GM23338 (cell line): Measurements from ENCODE around the gene GBF1. TPM values are rescaled to one million over a fixed set of nuclear protein-coding genes. Genes with fewer than 3 reads are reported as not detected.
A peak's percentile ranks its signal among the peaks of the same experiment; 100 is the strongest.

Experiments used
- ATAC-seq: fragments of 200-7000 bp; cut with Tn5 transposase; 3 replicates; pipeline ENCODE4 v1.9.1; 2020
- DNase-seq: peaks from one replicate; pipeline ENCODE4 v3.0.0-alpha.2; 2015; ENCODE audit warnings: low spot score
- H2AFZ ChIP-seq: fragments of 200-600 bp; sonication (generic); 2 replicates; pipeline ENCODE4 v1.8.0; 2016; ENCODE audit warnings: antibody characterized with exemption, mild to moderate bottlenecking, moderate library complexity
- H3F3A ChIP-seq: fragments of 200-600 bp; sonication (generic); replicated peaks from 2 replicates; pipeline ENCODE4 v1.8.0; 2017; ENCODE audit warnings: antibody characterized with exemption, mixed run types, low read depth
- H3K27ac ChIP-seq: fragments of 200-600 bp; sonication (generic); 2 replicates; pipeline ENCODE4 v1.6.1; 2016; ENCODE audit warnings: low read depth
- H3K27me3 ChIP-seq: fragments of 200-600 bp; sonication (generic); 2 replicates; pipeline ENCODE4 v1.8.0; 2016; ENCODE audit warnings: mild to moderate bottlenecking, mixed run types, moderate library complexity; ENCODE audit not compliant: insufficient read depth
- H3K36me3 ChIP-seq: fragments of 200-600 bp; sonication (generic); 2 replicates; pipeline ENCODE4 v1.8.0; 2016; ENCODE audit warnings: mild to moderate bottlenecking; ENCODE audit not compliant: insufficient read depth
- H3K4me1 ChIP-seq: fragments of 200-600 bp; sonication (generic); 2 replicates; pipeline ENCODE4 v1.8.0; 2016; ENCODE audit warnings: mild to moderate bottlenecking, moderate library complexity; ENCODE audit not compliant: insufficient read depth
- H3K4me2 ChIP-seq: fragments of 200-600 bp; sonication (generic); 2 replicates; pipeline ENCODE4 v1.7.1; 2017; ENCODE audit warnings: mixed run types
- H3K4me3 ChIP-seq: fragments of 200-600 bp; sonication (generic); 2 replicates; pipeline ENCODE4 v1.6.1; 2016; ENCODE audit warnings: mixed run types
- H3K79me2 ChIP-seq: fragments of 200-600 bp; sonication (generic); replicated peaks from 2 replicates; pipeline ENCODE4 v1.8.0; 2017; ENCODE audit warnings: mild to moderate bottlenecking; ENCODE audit not compliant: insufficient read depth
- H3K9me2 ChIP-seq: fragments of 200-600 bp; sonication (generic); 2 replicates; pipeline ENCODE4 v1.8.0; 2017; ENCODE audit not compliant: insufficient read depth
- H4K20me1 ChIP-seq: fragments of 200-600 bp; sonication (generic); replicated peaks from 2 replicates; pipeline ENCODE4 v1.8.0; 2017; ENCODE audit warnings: mild to moderate bottlenecking; ENCODE audit not compliant: insufficient read depth
- H3K27ac Mint-ChIP-seq: 2 replicates; pipeline ENCODE4 v1.8.0; 2020; ENCODE audit warnings: inconsistent platforms, mild to moderate bottlenecking, moderate library complexity, mixed read lengths
- H3K27me3 Mint-ChIP-seq: 3 replicates; pipeline ENCODE4 v1.8.0; 2022; ENCODE audit warnings: low read depth, mild to moderate bottlenecking, moderate library complexity, mixed read lengths, inconsistent platforms; ENCODE audit not compliant: insufficient read depth, poor library complexity
- H3K36me3 Mint-ChIP-seq: 3 replicates; pipeline ENCODE4 v1.8.0; 2021; ENCODE audit warnings: low read depth, mild to moderate bottlenecking, inconsistent platforms, moderate library complexity, mixed read lengths
- H3K4me1 Mint-ChIP-seq: 3 replicates; pipeline ENCODE4 v1.8.0; 2020; ENCODE audit warnings: mild to moderate bottlenecking, inconsistent platforms, mixed read lengths
- H3K4me3 Mint-ChIP-seq: 3 replicates; pipeline ENCODE4 v1.8.0; 2021; ENCODE audit warnings: moderate library complexity, mild to moderate bottlenecking, inconsistent platforms, mixed read lengths
- H3K9me3 Mint-ChIP-seq: 3 replicates; pipeline ENCODE4 v1.8.0; 2020; ENCODE audit warnings: moderate library complexity, mild to moderate bottlenecking, inconsistent platforms, mixed read lengths
- CREB1 ChIP-seq: fragments of 250-450 bp; sonication (Bioruptor Pico); IDR thresholded peaks from 2 replicates; pipeline ENCODE4 v1.5.0; 2020; ENCODE audit warnings: low read depth, mild to moderate bottlenecking, moderate library complexity
- CTCF ChIP-seq, 2 experiments: fragments of 200-600 bp in 1 of 2; sonication (generic) in 1 of 2; conservative IDR thresholded peaks; 2 replicates each; pipeline versions ENCODE4 v1.5.1 to v1.6.1; 2016 to 2017; ENCODE audit warnings: antibody characterized with exemption in 2 of 2, low read depth in 2 of 2, mild to moderate bottlenecking in 2 of 2, moderate library complexity in 1 of 2
- ETS1 ChIP-seq: IDR thresholded peaks from 2 replicates; pipeline ENCODE4 v1.6.1; 2016; ENCODE audit warnings: antibody characterized with exemption
- EZH2 ChIP-seq: fragments of 200-600 bp; sonication (generic); IDR thresholded peaks from one replicate; pipeline ENCODE4 v1.8.0; 2017; ENCODE audit warnings: antibody characterized with exemption, mild to moderate bottlenecking, low read depth; ENCODE audit not compliant: unreplicated experiment
- NANOG ChIP-seq: IDR thresholded peaks from 2 replicates; pipeline ENCODE4 v1.6.1; 2016; ENCODE audit warnings: antibody characterized with exemption, borderline replicate concordance
- POLR2AphosphoS5 ChIP-seq: IDR thresholded peaks from 2 replicates; pipeline ENCODE4 v1.6.1; 2016; ENCODE audit warnings: antibody characterized with exemption, low read depth
- REST ChIP-seq: IDR thresholded peaks from one replicate; pipeline ENCODE4 v1.6.1; 2018; ENCODE audit warnings: antibody characterized with exemption; ENCODE audit not compliant: unreplicated experiment
- STAT1 ChIP-seq: IDR thresholded peaks from one replicate; pipeline ENCODE4 v1.6.1; 2016; ENCODE audit warnings: antibody characterized with exemption; ENCODE audit not compliant: unreplicated experiment
- ZNF331 ChIP-seq: fragments of 250-450 bp; sonication (Bioruptor Pico); IDR thresholded peaks from 2 replicates; pipeline ENCODE4 v1.5.0; 2020; ENCODE audit warnings: low read depth, mild to moderate bottlenecking, moderate library complexity
- polyA plus RNA-seq: library from polyadenylated mRNA; unstranded; fragments of >200 nt; fragmentation: Nextera tagmentation; extraction: Ambion mirVana; gene quantifications from 2 replicates; pipeline ENCODE4 v1.2.1, GENCODE V29; 2016
- total RNA-seq: library from RNA; depleted of rRNA; stranded (reverse); fragments of >200 nt; shearing (Covaris generic); gene quantifications from 2 replicates; pipeline ENCODE4 v1.2.3, GENCODE V29; 2014

Gene GBF1
- total and polyA plus RNA-seq, 2 experiments from 2014 or later, result 6.5 to 27.2 TPM

GRCh38 chr10:102394079-102394800 is 148.9 kb downstream of the GBF1 start:
- Histone ChIP-seq H3F3A (0 out of 2 replicates have a peak, but pooled peaks cover 5% of the 10 kb centered on the region), H2AFZ (peak overlapping the region; percentile 97), H4K20me1 (no peaks in the 10 kb centered on the region; the same call in 1 of the 2 replicates), H3K79me2 (no peaks in the 10 kb centered on the region), H3K4me2 (peak overlapping the region; percentile 96), H3K36me3 (no peaks in the 10 kb centered on the region), H3K27ac (no peak overlapping the region), H3K9me2 (no peaks in the 10 kb centered on the region), H3K27me3 (peaks cover 38% of the 10 kb centered on the region), H3K4me3 (peak overlapping the region; percentile 88), H3K4me1 (peaks cover 11% of the 10 kb centered on the region)
- no peaks in the 10 kb centered on the region for H3K9me3 Mint-ChIP-seq
- peaks cover 44% of the 10 kb centered on the region for H3K27me3 Mint-ChIP-seq
- H3K4me1 Mint-ChIP-seq, result peaks cover 14% of the 10 kb centered on the region
- H3K4me3 Mint-ChIP-seq, result peak overlapping the region; percentile 82
- TF ChIP-seq ETS1 (0 out of 2 replicates have a peak, but pooled peaks have one; percentile 35), CREB1 (CRISPR knock-in tag) (peak; percentile 96), EZH2 (no peak), CTCF (conservative IDR thresholded peaks at IDR 0.05; ENCODE audit: low read depth in 2 of 2) (peak in 1 of 2 experiments; percentile 79; a peak in 3 of 4 replicates), POLR2AphosphoS5 (no peak)
- H3K36me3 Mint-ChIP-seq, result no peaks in the 10 kb centered on the region; the same call in 2 of the 3 replicates
- no peak overlapping the region for H3K27ac Mint-ChIP-seq
- peak; percentile 78 for ATAC-seq
- DNase-seq, result peak; percentile 96

GRCh38 chr10:102394801-102395399 is 149.6 kb downstream of the GBF1 start:
- Mint-ChIP-seq H3K4me3 (peak overlapping the region; percentile 82), H3K27me3 (peaks cover 42% of the 10 kb centered on the region), H3K36me3 (no peaks in the 10 kb centered on the region; the same call in 2 of the 3 replicates), H3K27ac (no peak overlapping the region), H3K9me3 (no peaks in the 10 kb centered on the region), H3K4me1 (peaks cover 16% of the 10 kb centered on the region)
- Histone ChIP-seq H2AFZ (peak overlapping the region; percentile 97), H3K79me2 (no peaks in the 10 kb centered on the region), H3K36me3 (no peaks in the 10 kb centered on the region), H3K4me1 (peaks cover 12% of the 10 kb centered on the region), H3K27me3 (peaks cover 38% of the 10 kb centered on the region), H3K4me3 (peak overlapping the region; percentile 88), H3K27ac (no peak overlapping the region), H4K20me1 (no peaks in the 10 kb centered on the region; the same call in 1 of the 2 replicates), H3F3A (0 out of 2 replicates have a peak, but pooled peaks cover 6% of the 10 kb centered on the region), H3K4me2 (peak overlapping the region; percentile 96), H3K9me2 (no peaks in the 10 kb centered on the region)
- ATAC-seq (peak; percentile 0; the same call in 1 of the 3 replicates), DNase-seq (no peak)
- no peak for TF ChIP-seq ZNF331
- TF ChIP-seq NANOG, result no peak
- TF ChIP-seq POLR2AphosphoS5, result no peak
- TF ChIP-seq CTCF (conservative IDR thresholded peaks at IDR 0.05; ENCODE audit: low read depth in 2 of 2), result no peak
- no peak for TF ChIP-seq REST
- no peak for TF ChIP-seq STAT1
